ENCODE data around the gene LPP.

- no peak for TF ChIP-seq POLR2A (IDR thresholded peaks at IDR 0.05)
- TF ChIP-seq CTCF (IDR thresholded peaks at IDR 0.05), result no peak
Measured at GRCh38 chr3:188822411-188822810, 668.5 kb downstream of the LPP start.

Data from right lobe of liver (tissue), 4 donors.